GM12878 (cell line): Measurements from ENCODE around the gene TMEM212.

Experiments used
- SUZ12 ChIP-seq: fragments of 200-600 bp; sonication (generic); IDR thresholded peaks from one replicate; pipeline ENCODE4 v1.6.1; 2018; ENCODE audit warnings: antibody characterized with exemption, mild to moderate bottlenecking; ENCODE audit not compliant: unreplicated experiment
- TF ChIP-seq, protein P1 (sequence below): IDR thresholded peaks from 2 replicates; pipeline ENCODE4 v1.6.1; 2012; ENCODE audit warnings: mild to moderate bottlenecking, low read depth, low read length

GRCh38 chr3:171797873-171798272 is 45.3 kb upstream of the TMEM212 start:
- TF ChIP-seq, protein P1, sequence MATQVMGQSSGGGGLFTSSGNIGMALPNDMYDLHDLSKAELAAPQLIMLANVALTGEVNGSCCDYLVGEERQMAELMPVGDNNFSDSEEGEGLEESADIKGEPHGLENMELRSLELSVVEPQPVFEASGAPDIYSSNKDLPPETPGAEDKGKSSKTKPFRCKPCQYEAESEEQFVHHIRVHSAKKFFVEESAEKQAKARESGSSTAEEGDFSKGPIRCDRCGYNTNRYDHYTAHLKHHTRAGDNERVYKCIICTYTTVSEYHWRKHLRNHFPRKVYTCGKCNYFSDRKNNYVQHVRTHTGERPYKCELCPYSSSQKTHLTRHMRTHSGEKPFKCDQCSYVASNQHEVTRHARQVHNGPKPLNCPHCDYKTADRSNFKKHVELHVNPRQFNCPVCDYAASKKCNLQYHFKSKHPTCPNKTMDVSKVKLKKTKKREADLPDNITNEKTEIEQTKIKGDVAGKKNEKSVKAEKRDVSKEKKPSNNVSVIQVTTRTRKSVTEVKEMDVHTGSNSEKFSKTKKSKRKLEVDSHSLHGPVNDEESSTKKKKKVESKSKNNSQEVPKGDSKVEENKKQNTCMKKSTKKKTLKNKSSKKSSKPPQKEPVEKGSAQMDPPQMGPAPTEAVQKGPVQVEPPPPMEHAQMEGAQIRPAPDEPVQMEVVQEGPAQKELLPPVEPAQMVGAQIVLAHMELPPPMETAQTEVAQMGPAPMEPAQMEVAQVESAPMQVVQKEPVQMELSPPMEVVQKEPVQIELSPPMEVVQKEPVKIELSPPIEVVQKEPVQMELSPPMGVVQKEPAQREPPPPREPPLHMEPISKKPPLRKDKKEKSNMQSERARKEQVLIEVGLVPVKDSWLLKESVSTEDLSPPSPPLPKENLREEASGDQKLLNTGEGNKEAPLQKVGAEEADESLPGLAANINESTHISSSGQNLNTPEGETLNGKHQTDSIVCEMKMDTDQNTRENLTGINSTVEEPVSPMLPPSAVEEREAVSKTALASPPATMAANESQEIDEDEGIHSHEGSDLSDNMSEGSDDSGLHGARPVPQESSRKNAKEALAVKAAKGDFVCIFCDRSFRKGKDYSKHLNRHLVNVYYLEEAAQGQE: no peak
- no peak for TF ChIP-seq SUZ12
